Endothelial cell (in vitro differentiated cells): ENCODE measurements around the gene FUBP1. TPM values are rescaled to one million over a fixed set of nuclear protein-coding genes. Genes with fewer than 3 reads are reported as not detected.

Experiments used
- DNase-seq: peaks from one replicate; pipeline ENCODE4 v3.0.0; 2021; ENCODE audit warnings: low spot score
- H3K27ac Mint-ChIP-seq: one replicate; pipeline ENCODE4 v1.8.0; 2021; ENCODE audit warnings: mixed read lengths, inconsistent platforms; ENCODE audit not compliant: unreplicated experiment
- H3K27me3 Mint-ChIP-seq: one replicate; pipeline ENCODE4 v1.8.0; 2021; ENCODE audit warnings: mild to moderate bottlenecking, moderate library complexity, mixed read lengths, inconsistent platforms; ENCODE audit not compliant: unreplicated experiment
- H3K36me3 Mint-ChIP-seq: one replicate; pipeline ENCODE4 v1.8.0; 2021; ENCODE audit warnings: mild to moderate bottlenecking, low read depth, mixed read lengths, inconsistent platforms; ENCODE audit not compliant: unreplicated experiment
- H3K4me1 Mint-ChIP-seq: one replicate; pipeline ENCODE4 v1.8.0; 2021; ENCODE audit warnings: mild to moderate bottlenecking, mixed read lengths, inconsistent platforms; ENCODE audit not compliant: unreplicated experiment
- H3K4me3 Mint-ChIP-seq: one replicate; pipeline ENCODE4 v1.8.0; 2021; ENCODE audit warnings: mild to moderate bottlenecking, mixed read lengths, inconsistent platforms; ENCODE audit not compliant: unreplicated experiment
- H3K9me3 Mint-ChIP-seq: one replicate; pipeline ENCODE4 v1.8.0; 2021; ENCODE audit warnings: mixed read lengths, inconsistent platforms; ENCODE audit not compliant: unreplicated experiment
- total RNA-seq: library from RNA; stranded (reverse); fragmentation: NEBNext Ultra II Directional; extraction: Animal tissue kit (Norgen Biotek cat#: 25700); gene quantifications from one replicate; pipeline ENCODE4 v1.2.1, GENCODE V29; 2021; ENCODE audit not compliant: unreplicated experiment
- TF ChIP-seq, protein P1 (sequence below): fragments of 200-600 bp; sonication (generic); IDR thresholded peaks from one replicate; pipeline ENCODE4 v1.5.0; 2021; ENCODE audit warnings: antibody characterized with exemption; ENCODE audit not compliant: unreplicated experiment

The FUBP1 gene
- total RNA-seq, 1 donor from 2014 or later: 148 TPM

DNA sequence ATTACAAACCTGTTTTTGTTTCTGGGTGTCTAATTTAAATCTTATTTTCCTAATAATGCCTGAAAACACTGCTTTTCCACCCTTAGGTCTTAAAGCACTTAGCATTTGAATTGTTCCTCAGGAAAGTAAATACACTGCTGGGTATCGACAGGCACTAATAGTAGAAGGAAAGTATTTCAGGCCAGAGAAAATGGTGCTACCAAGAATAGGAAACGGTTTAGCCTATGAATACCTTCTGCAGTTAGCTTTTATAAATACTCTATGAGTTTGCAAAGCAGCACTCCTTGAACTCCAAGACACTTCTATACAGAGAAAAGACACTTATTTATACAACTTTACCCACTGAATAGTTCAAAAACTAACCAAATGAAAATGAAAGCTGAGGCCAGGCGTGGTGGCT lies 6.8 kb downstream of the FUBP1 start:
- Mint-ChIP-seq H3K27ac (no peak overlapping the region), H3K4me3 (no peak overlapping the region), H3K27me3 (no peaks in the 10 kb centered on the region), H3K9me3 (no peaks in the 10 kb centered on the region), H3K36me3 (peaks cover 16% of the 10 kb centered on the region), H3K4me1 (peaks cover 24% of the 10 kb centered on the region)
- DNase-seq: no peak
- TF ChIP-seq, protein P1, sequence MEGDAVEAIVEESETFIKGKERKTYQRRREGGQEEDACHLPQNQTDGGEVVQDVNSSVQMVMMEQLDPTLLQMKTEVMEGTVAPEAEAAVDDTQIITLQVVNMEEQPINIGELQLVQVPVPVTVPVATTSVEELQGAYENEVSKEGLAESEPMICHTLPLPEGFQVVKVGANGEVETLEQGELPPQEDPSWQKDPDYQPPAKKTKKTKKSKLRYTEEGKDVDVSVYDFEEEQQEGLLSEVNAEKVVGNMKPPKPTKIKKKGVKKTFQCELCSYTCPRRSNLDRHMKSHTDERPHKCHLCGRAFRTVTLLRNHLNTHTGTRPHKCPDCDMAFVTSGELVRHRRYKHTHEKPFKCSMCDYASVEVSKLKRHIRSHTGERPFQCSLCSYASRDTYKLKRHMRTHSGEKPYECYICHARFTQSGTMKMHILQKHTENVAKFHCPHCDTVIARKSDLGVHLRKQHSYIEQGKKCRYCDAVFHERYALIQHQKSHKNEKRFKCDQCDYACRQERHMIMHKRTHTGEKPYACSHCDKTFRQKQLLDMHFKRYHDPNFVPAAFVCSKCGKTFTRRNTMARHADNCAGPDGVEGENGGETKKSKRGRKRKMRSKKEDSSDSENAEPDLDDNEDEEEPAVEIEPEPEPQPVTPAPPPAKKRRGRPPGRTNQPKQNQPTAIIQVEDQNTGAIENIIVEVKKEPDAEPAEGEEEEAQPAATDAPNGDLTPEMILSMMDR: no peak

- Mint-ChIP-seq H3K27ac (no peak overlapping the region), H3K27me3 (no peaks in the 10 kb centered on the region), H3K9me3 (no peaks in the 10 kb centered on the region), H3K4me1 (peaks cover 8% of the 10 kb centered on the region), H3K36me3 (peaks cover 22% of the 10 kb centered on the region), H3K4me3 (no peak overlapping the region)
- TF ChIP-seq, protein P1: no peak
- no peak for DNase-seq
Observed at GRCh38 chr1:77970192-77970591, 8.7 kb downstream of the FUBP1 start.

DNA sequence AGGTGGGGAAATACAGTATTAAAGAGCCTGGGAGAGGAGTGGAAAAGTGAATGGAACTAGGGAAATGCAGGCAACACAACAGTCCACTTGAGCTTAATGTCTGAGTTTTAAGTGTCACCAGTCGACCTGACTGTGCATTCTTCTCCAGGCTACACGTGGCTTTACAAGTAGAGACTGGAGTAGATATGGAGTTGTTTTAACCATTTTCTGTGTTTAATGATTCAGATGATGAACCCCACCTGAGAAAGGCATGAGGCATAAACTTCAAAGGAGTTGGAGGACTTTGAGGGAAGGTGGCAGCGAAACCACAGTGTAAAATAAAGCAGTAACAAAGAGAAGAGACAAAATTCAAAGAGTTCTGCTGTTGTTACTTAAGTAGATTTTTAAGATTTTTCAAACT lies 12.6 kb downstream of the FUBP1 start:
- H3K27ac Mint-ChIP-seq: no peak overlapping the region
- DNase-seq: no peak
- H3K27me3 Mint-ChIP-seq: peaks cover 2% of the 10 kb centered on the region
- H3K4me3 Mint-ChIP-seq: peak overlapping the region; percentile 6
- no peaks in the 10 kb centered on the region for H3K4me1 Mint-ChIP-seq
- no peaks in the 10 kb centered on the region for H3K9me3 Mint-ChIP-seq
- TF ChIP-seq, protein P1: no peak
- H3K36me3 Mint-ChIP-seq: peaks cover 46% of the 10 kb centered on the region

DNA sequence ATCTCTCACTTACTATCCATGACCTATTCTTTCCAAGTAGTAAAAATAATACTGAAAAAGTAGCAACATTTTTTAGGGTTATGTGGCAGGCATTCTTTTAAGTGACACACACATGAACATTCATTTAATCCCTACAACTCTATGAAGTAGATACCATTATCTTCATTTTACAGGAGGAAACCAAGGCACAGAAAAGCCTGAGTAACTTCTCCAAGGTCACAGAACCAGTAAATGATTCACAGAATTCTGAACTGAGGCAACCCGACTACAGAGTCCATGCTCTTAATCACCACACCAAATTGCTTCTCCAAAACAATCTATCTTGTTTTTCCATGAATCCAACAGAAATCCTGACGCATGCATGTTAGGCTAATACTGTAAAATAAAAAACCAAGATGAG lies 17.5 kb downstream of the FUBP1 start:
- H3K4me3 Mint-ChIP-seq: no peak overlapping the region
- TF ChIP-seq, protein P1: no peak
- peaks cover 2% of the 10 kb centered on the region for H3K27me3 Mint-ChIP-seq
- DNase-seq: no peak
- no peak overlapping the region for H3K27ac Mint-ChIP-seq
- peaks cover 45% of the 10 kb centered on the region for H3K36me3 Mint-ChIP-seq
- H3K9me3 Mint-ChIP-seq: no peaks in the 10 kb centered on the region
- H3K4me1 Mint-ChIP-seq: no peaks in the 10 kb centered on the region

DNA sequence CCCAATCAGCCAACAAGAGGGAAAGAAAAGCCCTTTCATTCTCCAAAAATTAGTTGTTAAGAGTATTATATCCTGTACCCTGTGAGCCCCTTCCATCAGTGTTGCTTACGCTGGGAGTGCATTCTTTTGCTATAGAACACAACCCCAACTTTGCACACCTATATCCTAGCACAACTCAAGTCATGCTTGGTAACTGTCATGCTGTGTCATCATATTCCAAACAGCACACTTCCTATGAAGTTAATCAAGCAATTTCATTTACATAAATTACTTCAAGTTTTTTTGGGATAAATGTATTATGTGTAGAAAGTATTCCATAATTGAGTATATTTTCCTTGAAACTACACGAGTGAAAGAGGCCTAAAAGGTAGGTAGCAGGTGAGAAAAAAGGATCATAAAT lies 20.0 kb downstream of the FUBP1 start:
- no peak for DNase-seq
- Mint-ChIP-seq H3K36me3 (peaks cover 30% of the 10 kb centered on the region), H3K9me3 (no peaks in the 10 kb centered on the region), H3K4me3 (no peak overlapping the region), H3K4me1 (no peaks in the 10 kb centered on the region), H3K27me3 (peaks cover 2% of the 10 kb centered on the region), H3K27ac (no peak overlapping the region)
- TF ChIP-seq, protein P1: no peak
